Transverse colon (tissue), 4 donors: ENCODE measurements around the gene FGGY. TPM values are rescaled to one million over a fixed set of nuclear protein-coding genes. Genes with fewer than 3 reads are reported as not detected.

Experiments
- DNase-seq: peaks from one replicate; pipeline ENCODE4 v3.0.0-alpha.2; 2019
- H3K27ac ChIP-seq, 4 donors: fragments of 200-600 bp; sonication (generic); 2 replicates each; pipeline ENCODE4 v1.5.1; 2016 to 2018; ENCODE audit warnings: inconsistent platforms in 4 of 4
- H3K27me3 ChIP-seq: fragments of 200-600 bp; sonication (generic); 2 replicates; pipeline ENCODE4 v1.5.1; 2017; ENCODE audit warnings: inconsistent platforms
- H3K36me3 ChIP-seq, 4 donors: fragments of 200-600 bp; sonication (generic); 2 replicates each; pipeline ENCODE4 v1.5.1; 2017 to 2019; ENCODE audit warnings: inconsistent platforms in 4 of 4
- H3K4me1 ChIP-seq, 4 donors: fragments of 200-600 bp; sonication (generic); 2 replicates each; pipeline ENCODE4 v1.5.1; 2017 to 2020; ENCODE audit warnings: inconsistent platforms in 4 of 4
- H3K4me3 ChIP-seq, 4 donors: fragments of 200-600 bp; sonication (generic); 1 replicate in 1 of 4; 2 replicates in 3 of 4; pipeline versions ENCODE4 v1.5.1 to v1.6.1; 2017 to 2019; ENCODE audit warnings: inconsistent platforms in 4 of 4
- H3K9me3 ChIP-seq, 2 donors: fragments of 200-600 bp; sonication (generic); 2 replicates each; pipeline ENCODE4 v1.5.1; 2017 to 2019; ENCODE audit warnings: inconsistent platforms in 2 of 2
- EP300 ChIP-seq: sonication (generic); formaldehyde crosslinking; IDR thresholded peaks from one replicate; pipeline ENCODE4 v1.6.1; 2017; ENCODE audit warnings: antibody characterized with exemption, low read depth
- POLR2A ChIP-seq: fragments of 450-650 bp; IDR thresholded peaks from one replicate; pipeline ENCODE4 v1.6.1; 2016; ENCODE audit warnings: antibody characterized with exemption, mild to moderate bottlenecking, moderate library complexity
- POLR2AphosphoS5 ChIP-seq, 3 donors: sonication (generic); formaldehyde crosslinking; IDR thresholded peaks; one replicate each; pipeline ENCODE4 v1.6.1; 2016; ENCODE audit warnings: antibody characterized with exemption in 3 of 3
- WGBS, 2 donors: methylation state at CpG; one replicate each; pipeline ENCODE4 v1.1.5; 2018; ENCODE audit warnings: low coverage in 1 of 2; 5-methylcytosine and 5-hydroxymethylcytosine counted together
- in situ Hi-C, 4 donors: fragments of 200-750 bp; cut with MboI; loops; one replicate each; pipeline versions ENCODE4 v1.15.0 to v1.15.1; 2017; ENCODE audit warnings: low sequenced_read_pairs in 3 of 4, low pct_ligation_motif_present in 1 of 4, low pct_unique_long_range_greater_than_20kb in 1 of 4
- intact Hi-C: fragments of 100-400 bp; cut with DNase I; formaldehyde crosslinking; loops from one replicate; pipeline ENCODE4 v1.15.1; 2023; ENCODE audit warnings: low total_unique reads
- total RNA-seq, 4 donors: library from RNA; depleted of rRNA; stranded (reverse); fragments of >200 nt; gene quantifications; one replicate each; pipeline ENCODE4 v1.1.0, GENCODE V29; 2016
- TF ChIP-seq, protein P1 (sequence below), 5 experiments: fragments of 200-600 bp in 3 of 5; fragments of 450-650 bp in 2 of 5; sonication (generic) in 3 of 5; IDR thresholded peaks; 1 replicate in 2 of 5; 2 replicates in 3 of 5; pipeline ENCODE4 v1.5.1; 2016 to 2017; ENCODE audit warnings: antibody characterized with exemption in 5 of 5, inconsistent platforms in 3 of 5, mild to moderate bottlenecking in 2 of 5, moderate library complexity in 1 of 5

Gene FGGY
- total RNA-seq, 4 donors from 2014 or later, result 18.2 to 97.7 (median 27.1) TPM

GRCh38 chr1:59477867-59478266 lies 181.0 kb downstream of the FGGY start:
- no peak for DNase-seq
- in situ Hi-C loops, result no loop called here
- Histone ChIP-seq H3K4me3 (no peak overlapping the region), H3K27ac (no peak overlapping the region), H3K9me3 (no peaks in the 10 kb centered on the region), H3K36me3 (no peaks in the 10 kb centered on the region), H3K4me1 (peaks cover 0 to 12% (median 0%) of the 10 kb centered on the region in 4 donors), H3K27me3 (no peaks in the 10 kb centered on the region)
- 83 to 89% methylated on average over 4 of the region's 4 CpGs for WGBS, 2 donors
- no peak for TF ChIP-seq EP300
- no peak for TF ChIP-seq POLR2A
- no peak for TF ChIP-seq POLR2AphosphoS5 (IDR thresholded peaks at IDR 0.05)
- TF ChIP-seq, protein P1, sequence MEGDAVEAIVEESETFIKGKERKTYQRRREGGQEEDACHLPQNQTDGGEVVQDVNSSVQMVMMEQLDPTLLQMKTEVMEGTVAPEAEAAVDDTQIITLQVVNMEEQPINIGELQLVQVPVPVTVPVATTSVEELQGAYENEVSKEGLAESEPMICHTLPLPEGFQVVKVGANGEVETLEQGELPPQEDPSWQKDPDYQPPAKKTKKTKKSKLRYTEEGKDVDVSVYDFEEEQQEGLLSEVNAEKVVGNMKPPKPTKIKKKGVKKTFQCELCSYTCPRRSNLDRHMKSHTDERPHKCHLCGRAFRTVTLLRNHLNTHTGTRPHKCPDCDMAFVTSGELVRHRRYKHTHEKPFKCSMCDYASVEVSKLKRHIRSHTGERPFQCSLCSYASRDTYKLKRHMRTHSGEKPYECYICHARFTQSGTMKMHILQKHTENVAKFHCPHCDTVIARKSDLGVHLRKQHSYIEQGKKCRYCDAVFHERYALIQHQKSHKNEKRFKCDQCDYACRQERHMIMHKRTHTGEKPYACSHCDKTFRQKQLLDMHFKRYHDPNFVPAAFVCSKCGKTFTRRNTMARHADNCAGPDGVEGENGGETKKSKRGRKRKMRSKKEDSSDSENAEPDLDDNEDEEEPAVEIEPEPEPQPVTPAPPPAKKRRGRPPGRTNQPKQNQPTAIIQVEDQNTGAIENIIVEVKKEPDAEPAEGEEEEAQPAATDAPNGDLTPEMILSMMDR (IDR thresholded peaks at IDR 0.05), result no peak
- intact Hi-C loops, result no loop called here

DNA sequence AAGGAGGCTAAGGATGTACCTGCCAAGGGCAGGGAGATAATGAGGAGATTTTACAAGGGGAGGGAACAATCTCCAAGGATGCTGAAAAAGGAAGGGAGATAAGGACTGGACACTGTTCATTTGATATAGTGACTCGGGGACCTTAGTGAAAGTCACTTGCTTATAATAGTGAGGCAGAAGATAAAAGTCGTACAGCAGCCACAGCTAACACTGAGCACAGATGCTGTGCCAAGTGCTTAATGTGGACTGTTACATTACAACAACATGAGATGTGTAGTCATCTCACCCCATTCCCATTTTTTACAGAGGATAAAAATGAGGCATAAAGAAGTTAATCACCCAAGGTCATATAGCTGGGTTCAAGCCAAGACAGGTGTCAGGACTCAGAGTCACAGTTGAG lies 181.9 kb downstream of the FGGY start:
- Histone ChIP-seq H3K9me3 (no peaks in the 10 kb centered on the region), H3K4me1 (peaks cover 0 to 17% (median 3%) of the 10 kb centered on the region in 4 donors), H3K27me3 (no peaks in the 10 kb centered on the region), H3K36me3 (no peaks in the 10 kb centered on the region), H3K27ac (no peak overlapping the region), H3K4me3 (no peak overlapping the region)
- DNase-seq, result no peak
- intact Hi-C loops, result no loop called here
- WGBS, 2 donors, result 92 to 95% methylated on average over 2 of the region's 2 CpGs
- no peak for TF ChIP-seq EP300
- no peak for TF ChIP-seq POLR2A
- TF ChIP-seq, protein P1 (IDR thresholded peaks at IDR 0.05), result no peak
- in situ Hi-C loops, result no loop called here

GRCh38 chr1:59480188-59480888 lies 183.4 kb downstream of the FGGY start:
- in situ Hi-C loops (no loop called here), intact Hi-C loops (no loop called here)
- no peak for DNase-seq
- no peaks in the 10 kb centered on the region for H3K9me3 ChIP-seq
- H3K36me3 ChIP-seq, result no peaks in the 10 kb centered on the region
- H3K4me1 ChIP-seq, result peaks cover 0 to 23% (median 3%) of the 10 kb centered on the region in 4 donors
- WGBS, 2 donors, result 67 to 86% methylated on average over 7 of the region's 7 CpGs
- no peak overlapping the region for H3K4me3 ChIP-seq
- H3K27ac ChIP-seq, result no peak overlapping the region
- TF ChIP-seq, protein P1 (IDR thresholded peaks at IDR 0.05), result no peak
- no peak for TF ChIP-seq EP300
- no peak for TF ChIP-seq POLR2A
- H3K27me3 ChIP-seq, result no peaks in the 10 kb centered on the region

DNA sequence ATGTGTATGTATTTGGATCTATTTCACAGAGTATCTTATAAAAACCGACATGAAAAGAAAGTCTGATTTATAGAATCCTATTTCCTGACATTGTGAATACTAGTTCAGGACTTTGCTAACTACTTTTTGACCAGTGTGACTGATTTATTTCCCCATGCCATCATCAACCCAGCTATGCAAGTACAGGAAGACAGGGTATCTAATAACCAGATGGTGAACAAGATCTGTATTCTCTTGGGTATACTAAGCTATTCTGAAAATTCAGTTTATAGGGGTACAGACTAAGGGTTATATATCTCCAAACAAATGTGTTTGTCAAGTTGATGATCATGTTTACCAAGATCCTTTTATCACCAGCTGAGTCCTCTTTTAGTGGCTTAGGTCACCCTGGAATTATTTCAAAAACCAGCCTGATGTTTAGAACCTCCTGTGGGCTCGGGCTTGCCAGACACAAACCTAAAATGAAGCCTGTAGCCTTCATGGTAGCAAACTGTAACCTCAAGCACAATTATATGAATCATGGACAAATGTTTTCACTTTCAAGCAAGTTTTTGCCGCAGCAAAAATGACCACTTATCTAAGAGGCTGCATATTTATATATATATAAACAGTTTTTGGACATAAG lies 185.1 kb downstream of the FGGY start:
- in situ Hi-C loops, result no loop called here
- no peaks in the 10 kb centered on the region for H3K36me3 ChIP-seq
- WGBS, 2 donors, result 50 to 59% methylated on average over 2 to 3 of the region's 3 CpGs
- DNase-seq, result no peak
- no peak overlapping the region for H3K27ac ChIP-seq
- H3K4me3 ChIP-seq, result no peak overlapping the region
- H3K9me3 ChIP-seq, result no peaks in the 10 kb centered on the region
- intact Hi-C loops, result no loop called here
- H3K4me1 ChIP-seq, result peaks cover 0 to 23% (median 3%) of the 10 kb centered on the region in 4 donors
- TF ChIP-seq POLR2AphosphoS5 (IDR thresholded peaks at IDR 0.05), result no peak
- H3K27me3 ChIP-seq, result no peaks in the 10 kb centered on the region
